GM23248 (cell line): ENCODE results near the gene NMUR1.

Source experiments
- EZH2 ChIP-seq: fragments of 200-600 bp; sonication (generic); IDR thresholded peaks from 2 replicates; pipeline ENCODE4 v1.6.1; 2018; ENCODE audit warnings: antibody characterized with exemption, mild to moderate bottlenecking; ENCODE audit not compliant: insufficient read depth, poor library complexity, severe bottlenecking
- EZH2phosphoT487 ChIP-seq: fragments of 200-600 bp; sonication (generic); IDR thresholded peaks from 2 replicates; pipeline ENCODE4 v1.6.1; 2018; ENCODE audit warnings: antibody characterized with exemption, moderate library complexity, mild to moderate bottlenecking, low read depth; ENCODE audit not compliant: insufficient read depth

DNA sequence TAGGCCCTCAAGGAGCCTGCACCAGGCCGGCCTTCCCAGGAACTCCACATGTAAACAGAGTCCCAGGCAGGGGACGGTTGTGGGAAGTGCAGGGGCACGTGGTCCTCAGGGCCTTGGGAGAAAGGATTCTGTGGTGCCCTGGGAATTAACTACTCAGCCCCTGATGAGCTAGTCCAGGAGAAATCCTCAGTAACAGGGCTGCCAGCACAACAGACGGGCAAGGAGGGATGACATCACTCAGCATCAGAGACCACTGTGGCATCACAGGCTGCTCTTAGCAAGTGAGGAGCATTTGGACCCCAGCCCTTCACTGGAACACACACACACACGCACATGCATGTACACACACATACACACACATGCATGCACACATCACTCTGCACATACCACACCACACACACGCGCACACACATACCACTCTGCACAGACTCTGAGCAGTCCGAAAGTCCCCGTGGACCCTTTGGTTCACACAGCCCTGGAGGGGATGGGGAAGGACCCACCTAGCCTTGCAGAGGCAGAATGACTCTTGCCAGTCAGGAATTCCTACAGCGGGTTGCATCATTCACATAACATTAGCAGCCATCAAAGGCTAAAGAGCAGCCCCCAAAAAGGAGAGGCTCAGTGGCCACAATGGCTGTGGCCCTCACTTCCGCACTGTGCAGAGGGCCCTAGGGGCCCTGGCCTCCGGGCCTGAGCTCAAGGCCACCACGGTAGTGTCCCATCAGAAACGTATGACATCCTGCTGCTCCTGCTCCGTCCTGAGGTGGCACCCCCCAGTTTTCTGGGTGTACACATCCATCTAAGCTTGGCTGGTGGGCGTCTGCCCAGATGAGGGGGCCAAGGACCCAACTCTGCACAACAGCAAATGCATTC lies 1.9 kb upstream of the NMUR1 start:
- TF ChIP-seq EZH2 (no peak), EZH2phosphoT487 (no peak)
